Heart left ventricle (tissue), 16 donors: Measurements from ENCODE around the gene MAGI2. TPM values are rescaled to one million over a fixed set of nuclear protein-coding genes. Genes with fewer than 3 reads are reported as not detected.

ENCODE experiments used
- ATAC-seq, 4 donors: fragments of 200-7000 bp; cut with Tn5 transposase; one replicate each; pipeline ENCODE4 v1.9.1; 2020 to 2022; ENCODE audit warnings: moderate library complexity in 4 of 4, mild to moderate bottlenecking in 3 of 4, moderate number of reproducible peaks in 1 of 4
- DNase-seq, 5 donors: peaks; one replicate each; pipeline ENCODE4 v3.0.0-alpha.2; 2020
- H3K27ac ChIP-seq, 12 donors: fragments of 200-600 bp; sonication (generic) in 4 of 12; one replicate each; pipeline versions ENCODE4 v1.5.0 to v1.8.0; 2016 to 2022; ENCODE audit warnings: mild to moderate bottlenecking in 2 of 12
- H3K27me3 ChIP-seq, 9 donors: fragments of 200-600 bp; sonication (generic) in 2 of 9; one replicate each; pipeline versions ENCODE4 v1.5.1 to v1.8.0; 2016 to 2022; ENCODE audit warnings: mild to moderate bottlenecking in 3 of 9
- H3K36me3 ChIP-seq, 9 donors: fragments of 200-600 bp; sonication (generic) in 2 of 9; one replicate each; pipeline versions ENCODE4 v1.5.0 to v1.8.0; 2018 to 2022; ENCODE audit warnings: mild to moderate bottlenecking in 2 of 9
- H3K4me1 ChIP-seq, 12 donors: fragments of 200-600 bp; sonication (generic) in 4 of 12; one replicate each; pipeline versions ENCODE4 v1.5.0 to v1.8.0; 2016 to 2022; ENCODE audit warnings: mild to moderate bottlenecking in 3 of 12
- H3K4me3 ChIP-seq, 12 donors: fragments of 200-600 bp; sonication (generic) in 4 of 12; one replicate each; pipeline versions ENCODE4 v1.5.0 to v1.8.0; 2017 to 2022; ENCODE audit warnings: mild to moderate bottlenecking in 9 of 12, moderate library complexity in 4 of 12
- H3K9me3 ChIP-seq, 12 donors: fragments of 200-600 bp; sonication (generic) in 4 of 12; one replicate each; pipeline versions ENCODE4 v1.5.0 to v1.8.0; 2016 to 2022; ENCODE audit warnings: mild to moderate bottlenecking in 1 of 12
- POLR2A ChIP-seq, 2 donors: fragments of 450-650 bp; IDR thresholded peaks; one replicate each; pipeline ENCODE4 v1.6.1; 2017; ENCODE audit warnings: antibody characterized with exemption in 2 of 2, mild to moderate bottlenecking in 2 of 2, moderate library complexity in 2 of 2
- WGBS, 4 donors: extraction: QIAGEN DNeasy Blood & Tissue Kit in 2 of 4; methylation state at CpG; one replicate each; pipeline versions ENCODE4 v1.1.5 to v1.1.7; 2013 to 2018; 5-methylcytosine and 5-hydroxymethylcytosine counted together
- intact Hi-C, 10 donors: fragments of 100-400 bp; cut with DNase I; formaldehyde crosslinking; loops; one replicate each; pipeline versions ENCODE4 v1.11.1 to v1.14.2; 2022
- polyA plus RNA-seq, 2 donors: library from polyadenylated mRNA; stranded (reverse); fragments of 200-250 nt; gene quantifications; one replicate each; pipeline ENCODE4 v1.2.3, GENCODE V29; 2013
- total RNA-seq, 9 donors: library from RNA; depleted of rRNA in 2 of 9; stranded (reverse); fragments of >200 nt in 2 of 9; fragmentation: NEBNext Ultra II Directional in 3 of 9; extraction: Animal tissue kit (Norgen Biotek cat#: 25700) in 3 of 9; gene quantifications; one replicate each; pipeline versions ENCODE4 v1.1.0 to v1.2.4, GENCODE V29; 2016 to 2023
- TF ChIP-seq, protein P1 (sequence below), 12 donors: fragments of 200-600 bp; sonication (generic) in 4 of 12; IDR thresholded peaks; one replicate each; pipeline versions ENCODE4 v1.5.0 to v1.8.0; 2018 to 2022; ENCODE audit warnings: antibody characterized with exemption in 12 of 12, mild to moderate bottlenecking in 5 of 12
- donor health status: ischemic (EF 13 %, LVEDD 7.1; RV severe dilation, severe dysfunction).
- donor health status: healthy with polysubstance abuse.
- donor health status: DM: no; HTN: yes; CAD: no.
- donor health status: DM: no; HTN: no; CAD: no.
- donor health status: ischemic (EF 25% LVEDD 6.9; RV normal size, moderate dysfunction).
- donor health status: ischemic (EF 25% LVEDD 5.7; RV mildly dilated, moderate dysfunction).
- donor health status: healthy.
- donor health status: DM: yes; HTN: yes; CAD: no.
- donor health status: ischemic (EF 35%, LVEDD 5.7; RV mildly dilated, moderate dysfunction).
- donor health status: nonischemic (EF 11% LVEDD 7.7; RV severe dilation, severe dysfunction).
- donor health status: DM: yes; HTN: yes; CAD: no.
- donor health status: PGD.
- donor health status: ischemic (EF 29% LVEDD 5.4; RV normal size, mild dysfunction).
- donor health status: nonischemic (EF 23%, LVEDD 6.1; RV moderate dilation, normal function).

MAGI2 gene
- total and polyA plus RNA-seq, 11 donors, result 1.1 to 6.8 (median 3.8) TPM

DNA sequence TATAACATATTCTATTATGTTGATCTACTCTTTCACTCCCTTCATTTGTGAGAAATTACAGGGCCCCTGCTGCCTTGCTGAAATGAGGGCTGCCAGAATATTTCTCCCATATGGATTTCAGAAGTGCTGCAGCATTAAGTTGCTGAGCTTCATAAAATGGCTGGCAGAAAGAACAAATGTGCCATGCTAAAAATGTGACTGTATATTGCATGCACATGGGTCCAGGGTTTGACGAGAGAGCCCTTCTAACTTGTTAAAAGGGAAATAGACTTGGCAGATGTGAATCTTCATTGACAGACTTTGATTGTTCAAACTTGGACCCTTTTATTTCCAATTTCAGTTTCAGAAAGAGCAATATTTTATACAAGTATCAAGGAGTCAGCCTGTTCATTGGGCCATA is 1186.3 kb downstream of the MAGI2 start:
- intact Hi-C loops, result no loop called here
- Histone ChIP-seq H3K4me1 (no peaks in the 10 kb centered on the region), H3K27me3 (no peaks in the 10 kb centered on the region), H3K9me3 (peaks cover 0 to 10% (median 0%) of the 10 kb centered on the region in 12 donors), H3K27ac (no peak overlapping the region), H3K4me3 (no peak overlapping the region), H3K36me3 (no peaks in the 10 kb centered on the region)
- DNase-seq (no peak), ATAC-seq (no peak)
- 88 to 92% (median 89%) methylated on average over 1 of the region's 1 CpG for WGBS, 4 donors
- TF ChIP-seq, protein P1, sequence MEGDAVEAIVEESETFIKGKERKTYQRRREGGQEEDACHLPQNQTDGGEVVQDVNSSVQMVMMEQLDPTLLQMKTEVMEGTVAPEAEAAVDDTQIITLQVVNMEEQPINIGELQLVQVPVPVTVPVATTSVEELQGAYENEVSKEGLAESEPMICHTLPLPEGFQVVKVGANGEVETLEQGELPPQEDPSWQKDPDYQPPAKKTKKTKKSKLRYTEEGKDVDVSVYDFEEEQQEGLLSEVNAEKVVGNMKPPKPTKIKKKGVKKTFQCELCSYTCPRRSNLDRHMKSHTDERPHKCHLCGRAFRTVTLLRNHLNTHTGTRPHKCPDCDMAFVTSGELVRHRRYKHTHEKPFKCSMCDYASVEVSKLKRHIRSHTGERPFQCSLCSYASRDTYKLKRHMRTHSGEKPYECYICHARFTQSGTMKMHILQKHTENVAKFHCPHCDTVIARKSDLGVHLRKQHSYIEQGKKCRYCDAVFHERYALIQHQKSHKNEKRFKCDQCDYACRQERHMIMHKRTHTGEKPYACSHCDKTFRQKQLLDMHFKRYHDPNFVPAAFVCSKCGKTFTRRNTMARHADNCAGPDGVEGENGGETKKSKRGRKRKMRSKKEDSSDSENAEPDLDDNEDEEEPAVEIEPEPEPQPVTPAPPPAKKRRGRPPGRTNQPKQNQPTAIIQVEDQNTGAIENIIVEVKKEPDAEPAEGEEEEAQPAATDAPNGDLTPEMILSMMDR (IDR thresholded peaks at IDR 0.05), result no peak
- TF ChIP-seq POLR2A (IDR thresholded peaks at IDR 0.05), result no peak

DNA sequence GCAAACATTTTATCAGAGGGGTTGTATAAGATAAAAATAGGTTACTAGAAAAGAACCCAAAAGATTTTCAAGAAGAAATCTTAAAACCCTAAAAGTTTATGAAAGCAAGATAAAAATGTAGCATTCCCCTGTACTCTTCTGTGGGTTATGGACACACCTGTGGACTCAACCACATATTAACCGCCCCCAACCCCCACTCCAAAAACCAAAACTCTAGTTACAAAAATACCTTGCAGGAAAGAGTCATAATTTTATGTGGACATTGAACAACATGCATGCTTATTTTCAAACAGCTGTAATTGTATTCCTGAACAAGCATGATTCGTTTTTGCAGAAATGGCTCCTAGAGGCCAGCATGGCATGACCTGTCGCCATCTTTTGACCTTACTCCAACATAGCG is 1188.0 kb downstream of the MAGI2 start:
- no peaks in the 10 kb centered on the region for H3K36me3 ChIP-seq
- intact Hi-C loops, result no loop called here
- no peak for ATAC-seq
- H3K27me3 ChIP-seq, result no peaks in the 10 kb centered on the region
- no peak for DNase-seq
- WGBS, 4 donors, result 83 to 89% (median 86%) methylated on average over 4 of the region's 4 CpGs
- H3K4me3 ChIP-seq, result no peak overlapping the region
- H3K4me1 ChIP-seq, result no peaks in the 10 kb centered on the region
- peaks cover 0 to 8% (median 0%) of the 10 kb centered on the region in 12 donors for H3K9me3 ChIP-seq
- H3K27ac ChIP-seq, result no peak overlapping the region
- TF ChIP-seq, protein P1 (IDR thresholded peaks at IDR 0.05), result no peak
- no peak for TF ChIP-seq POLR2A (IDR thresholded peaks at IDR 0.05)

DNA sequence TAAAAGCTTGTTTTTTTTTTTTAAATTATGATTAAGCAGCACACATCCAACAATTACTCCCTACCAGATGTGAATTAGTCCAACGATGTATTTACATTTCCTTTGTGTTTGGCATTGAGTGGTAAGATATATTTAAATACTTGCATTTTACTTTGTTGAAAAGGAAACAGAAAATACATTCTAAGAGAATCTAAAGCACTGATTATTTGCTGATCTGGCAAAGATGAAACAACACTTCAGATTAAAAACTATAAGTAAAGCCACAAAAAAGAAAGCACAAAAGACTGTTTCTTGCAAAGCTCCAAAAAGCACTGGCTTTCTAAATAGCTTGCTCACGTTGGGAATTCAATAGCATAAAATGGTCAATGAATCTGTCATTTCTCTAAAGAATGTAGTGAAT is 1188.4 kb downstream of the MAGI2 start:
- no peak for DNase-seq
- 68 to 73% (median 69%) methylated on average over 2 of the region's 2 CpGs for WGBS, 4 donors
- Histone ChIP-seq H3K4me1 (no peaks in the 10 kb centered on the region), H3K27ac (no peak overlapping the region), H3K27me3 (no peaks in the 10 kb centered on the region), H3K9me3 (peaks cover 0 to 5% (median 0%) of the 10 kb centered on the region in 12 donors), H3K4me3 (no peak overlapping the region), H3K36me3 (no peaks in the 10 kb centered on the region)
- no peak for TF ChIP-seq POLR2A (IDR thresholded peaks at IDR 0.05)
- TF ChIP-seq, protein P1 (IDR thresholded peaks at IDR 0.05), result no peak
- no peak for ATAC-seq
- intact Hi-C loops, result no loop called here

DNA sequence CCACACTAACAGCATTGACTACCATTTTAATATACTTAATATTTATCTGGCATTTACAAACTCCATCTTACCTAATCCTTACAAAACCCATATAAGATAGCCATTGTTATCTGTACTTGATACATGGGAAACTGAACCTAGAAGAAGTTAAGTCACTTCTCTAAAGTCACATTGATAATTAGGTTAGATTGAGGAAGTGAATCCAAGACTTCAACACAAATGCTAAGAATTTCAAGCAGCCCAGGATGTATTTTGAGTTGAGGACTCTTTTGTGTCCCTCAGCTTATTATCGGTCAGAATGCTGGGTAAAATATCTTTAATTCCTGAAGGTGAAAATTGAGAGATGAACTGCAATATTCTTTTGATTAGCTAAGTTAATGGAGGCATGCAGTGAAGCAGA is 1189.4 kb downstream of the MAGI2 start:
- ATAC-seq (no peak), DNase-seq (no peak)
- H3K9me3 ChIP-seq, result no peaks in the 10 kb centered on the region
- intact Hi-C loops, result no loop called here
- no peaks in the 10 kb centered on the region for H3K4me1 ChIP-seq
- TF ChIP-seq, protein P1 (IDR thresholded peaks at IDR 0.05), result no peak
- no peak for TF ChIP-seq POLR2A (IDR thresholded peaks at IDR 0.05)
- no peaks in the 10 kb centered on the region for H3K36me3 ChIP-seq
- WGBS, 4 donors, result 88 to 97% (median 93%) methylated on average over 1 of the region's 1 CpG
- no peak overlapping the region for H3K4me3 ChIP-seq
- H3K27me3 ChIP-seq, result no peaks in the 10 kb centered on the region
- no peak overlapping the region for H3K27ac ChIP-seq
